ENCODE data around the gene COG8. TPM values are rescaled to one million over a fixed set of nuclear protein-coding genes. Genes with fewer than 3 reads are reported as not detected.

The COG8 gene
- total RNA-seq, 1 donor from 2014 or later = 57.3 TPM

DNA sequence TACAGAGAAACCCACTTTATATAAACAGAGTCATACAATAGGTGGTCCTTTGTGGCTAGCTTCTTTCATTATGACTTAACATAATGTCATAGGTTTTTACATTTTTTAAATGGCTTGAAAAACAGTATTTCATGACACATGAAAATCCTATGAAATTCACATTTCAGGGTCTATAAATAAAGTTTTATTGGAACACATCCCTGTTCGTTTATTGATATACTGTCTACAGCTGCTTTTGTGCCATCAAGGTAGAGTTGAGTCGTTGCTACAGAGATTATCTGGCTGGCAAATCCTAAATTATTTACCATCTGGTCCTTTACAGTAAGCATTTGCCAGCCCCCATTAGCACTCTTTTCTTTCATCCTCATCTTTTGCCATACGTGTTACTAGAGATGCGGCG is 25.9 kb downstream of the COG8 start:
- H3K27ac Mint-ChIP-seq = peak overlapping the region; percentile 73
- peak overlapping the region; percentile 79 for H3K4me3 Mint-ChIP-seq
- H3K9me3 Mint-ChIP-seq = no peaks in the 10 kb centered on the region
- TF ChIP-seq, protein P1, sequence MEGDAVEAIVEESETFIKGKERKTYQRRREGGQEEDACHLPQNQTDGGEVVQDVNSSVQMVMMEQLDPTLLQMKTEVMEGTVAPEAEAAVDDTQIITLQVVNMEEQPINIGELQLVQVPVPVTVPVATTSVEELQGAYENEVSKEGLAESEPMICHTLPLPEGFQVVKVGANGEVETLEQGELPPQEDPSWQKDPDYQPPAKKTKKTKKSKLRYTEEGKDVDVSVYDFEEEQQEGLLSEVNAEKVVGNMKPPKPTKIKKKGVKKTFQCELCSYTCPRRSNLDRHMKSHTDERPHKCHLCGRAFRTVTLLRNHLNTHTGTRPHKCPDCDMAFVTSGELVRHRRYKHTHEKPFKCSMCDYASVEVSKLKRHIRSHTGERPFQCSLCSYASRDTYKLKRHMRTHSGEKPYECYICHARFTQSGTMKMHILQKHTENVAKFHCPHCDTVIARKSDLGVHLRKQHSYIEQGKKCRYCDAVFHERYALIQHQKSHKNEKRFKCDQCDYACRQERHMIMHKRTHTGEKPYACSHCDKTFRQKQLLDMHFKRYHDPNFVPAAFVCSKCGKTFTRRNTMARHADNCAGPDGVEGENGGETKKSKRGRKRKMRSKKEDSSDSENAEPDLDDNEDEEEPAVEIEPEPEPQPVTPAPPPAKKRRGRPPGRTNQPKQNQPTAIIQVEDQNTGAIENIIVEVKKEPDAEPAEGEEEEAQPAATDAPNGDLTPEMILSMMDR (conservative IDR thresholded peaks at IDR 0.05) = no peak
- H3K4me1 Mint-ChIP-seq (ENCODE audit: unreplicated experiment) = peaks cover 19% of the 10 kb centered on the region
- peaks cover 3% of the 10 kb centered on the region for H3K36me3 Mint-ChIP-seq
- DNase-seq (ENCODE audit: extremely low spot score, unreplicated experiment) = no peak
- H3K27me3 Mint-ChIP-seq = no peaks in the 10 kb centered on the region

DNA sequence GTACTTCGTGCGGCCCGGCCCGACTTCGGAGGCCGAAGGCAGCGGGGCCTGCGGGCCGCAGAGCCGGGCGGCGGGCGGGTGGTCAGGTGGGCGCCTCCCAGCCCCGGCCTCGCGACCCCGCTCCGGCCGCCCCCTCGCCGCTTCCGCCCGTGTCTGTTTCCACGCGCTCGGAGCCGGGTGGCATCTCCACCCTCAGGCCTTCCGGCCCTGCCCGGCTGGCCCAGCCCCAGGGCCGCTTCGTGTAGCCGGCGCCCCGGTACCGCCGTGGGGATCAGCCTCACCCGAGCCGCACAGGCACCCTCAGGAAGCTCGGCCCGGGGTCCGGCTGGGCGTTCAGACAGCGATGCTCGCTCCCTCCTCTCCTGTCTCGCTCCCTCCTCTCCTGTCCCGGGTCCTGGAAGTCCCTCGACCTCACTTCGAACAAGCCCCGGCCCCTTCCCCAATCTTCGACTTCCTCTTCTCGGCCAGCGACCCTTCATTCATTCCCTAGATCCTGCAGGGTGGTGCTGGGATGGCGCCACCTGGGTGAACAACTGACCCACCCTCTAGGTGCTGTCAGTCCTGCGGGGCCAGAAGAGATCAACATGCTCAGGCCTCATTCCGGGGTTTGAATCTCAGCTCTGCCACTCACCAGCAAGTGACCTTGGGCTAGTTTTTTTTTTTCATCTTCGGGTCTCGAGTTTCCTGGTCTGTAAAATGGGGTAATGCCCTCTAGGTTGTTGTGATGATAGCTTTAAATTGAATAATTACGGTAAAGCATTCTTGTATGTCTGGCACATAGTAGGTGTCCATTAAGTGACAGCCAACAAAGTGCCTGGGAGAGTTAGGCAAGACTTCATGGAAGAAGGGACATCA is 27.6 kb downstream of the COG8 start:
- peaks cover 6% of the 10 kb centered on the region for H3K36me3 Mint-ChIP-seq
- no peak for DNase-seq (ENCODE audit: extremely low spot score, unreplicated experiment)
- H3K9me3 Mint-ChIP-seq = no peaks in the 10 kb centered on the region
- peak overlapping the region; percentile 98 for H3K4me3 Mint-ChIP-seq
- H3K4me1 Mint-ChIP-seq (ENCODE audit: unreplicated experiment) = peaks cover 19% of the 10 kb centered on the region
- peak overlapping the region; percentile 93 for H3K27ac Mint-ChIP-seq
- H3K27me3 Mint-ChIP-seq = no peaks in the 10 kb centered on the region
- TF ChIP-seq, protein P1 (conservative IDR thresholded peaks at IDR 0.05) = no peak

DNA sequence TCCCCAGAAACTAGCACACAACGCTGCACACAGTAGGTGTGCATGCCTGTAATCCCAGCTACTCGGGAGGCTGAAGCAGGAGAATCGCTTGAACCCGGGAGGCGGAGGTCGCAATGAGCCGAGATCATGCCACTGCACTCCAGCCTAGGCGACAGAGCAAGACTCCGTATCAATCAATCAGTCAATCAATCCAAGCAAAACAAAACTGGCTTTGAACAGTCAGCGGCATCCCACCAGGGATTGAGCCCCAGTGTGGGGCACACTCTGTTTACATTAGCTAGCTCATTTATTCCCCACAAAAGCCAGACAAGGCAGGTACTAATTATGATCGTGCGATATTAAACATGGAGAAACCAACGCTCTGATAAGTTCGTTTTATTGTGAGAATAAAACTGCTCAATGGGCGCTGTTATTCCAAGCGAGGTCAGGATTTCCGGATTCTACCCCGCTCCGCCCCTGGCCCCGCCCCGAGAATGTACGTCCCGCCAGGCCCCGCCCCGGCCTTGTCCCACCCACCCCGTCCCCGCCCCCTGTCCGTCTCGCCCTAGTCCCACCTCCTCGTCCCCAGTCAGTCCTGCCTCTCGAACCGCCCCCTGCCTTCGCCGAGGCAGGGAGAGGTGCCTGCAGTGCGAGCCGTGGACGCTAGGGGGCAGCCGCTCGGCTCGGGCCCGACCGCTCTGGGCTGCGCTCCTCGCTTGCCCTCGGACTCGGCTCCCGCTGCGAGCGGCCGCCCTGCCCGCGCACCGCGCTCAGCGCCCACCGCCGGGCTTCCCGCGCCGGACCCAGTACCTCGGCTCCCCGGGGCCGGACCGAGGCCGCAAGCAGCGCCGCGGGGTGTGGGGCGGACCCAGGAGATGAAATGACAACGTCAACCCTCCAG is 28.5 kb downstream of the COG8 start, which contains the start of gene VPS4A:
Gene VPS4A, plus strand, starts transcription at position 698 of the 880 bp plus-strand sequence. Its CDS starts 162 bp downstream, at position 860.
- DNase-seq (ENCODE audit: extremely low spot score, unreplicated experiment) = peak; percentile 98
- H3K36me3 Mint-ChIP-seq = peaks cover 6% of the 10 kb centered on the region
- H3K4me1 Mint-ChIP-seq (ENCODE audit: unreplicated experiment) = peaks cover 20% of the 10 kb centered on the region
- no peaks in the 10 kb centered on the region for H3K27me3 Mint-ChIP-seq
- no peaks in the 10 kb centered on the region for H3K9me3 Mint-ChIP-seq
- H3K27ac Mint-ChIP-seq = peak within 1 kb of the TSS; percentile 93
- H3K4me3 Mint-ChIP-seq = peak within 1 kb of the TSS; percentile 98
- TF ChIP-seq, protein P1 (conservative IDR thresholded peaks at IDR 0.05) = peak; percentile 89

DNA sequence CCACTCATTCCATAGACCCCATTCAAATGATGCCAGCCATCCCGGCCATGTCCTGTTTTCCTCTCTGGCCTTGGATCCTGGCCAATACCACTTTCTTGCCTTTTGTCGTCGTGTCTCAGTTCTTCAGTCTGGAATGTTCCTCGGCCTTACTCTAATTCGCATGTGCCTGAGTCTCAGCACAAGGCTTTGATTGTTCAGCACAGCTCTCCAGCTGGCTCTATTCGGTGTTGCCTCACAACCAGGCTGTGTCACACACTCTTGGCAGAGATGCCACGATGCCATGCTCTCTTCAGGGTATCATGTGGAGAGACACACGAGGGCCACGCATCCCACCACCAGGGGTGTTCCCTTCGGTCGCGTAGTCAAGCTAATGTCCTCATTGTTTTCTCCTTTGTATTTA is 30.0 kb downstream of the COG8 start:
- TF ChIP-seq, protein P1 (conservative IDR thresholded peaks at IDR 0.05) = no peak
- peaks cover 6% of the 10 kb centered on the region for H3K36me3 Mint-ChIP-seq
- H3K27ac Mint-ChIP-seq = no peak overlapping the region
- peak overlapping the region; percentile 23 for H3K4me3 Mint-ChIP-seq
- no peaks in the 10 kb centered on the region for H3K27me3 Mint-ChIP-seq
- peaks cover 24% of the 10 kb centered on the region for H3K4me1 Mint-ChIP-seq (ENCODE audit: unreplicated experiment)
- DNase-seq (ENCODE audit: extremely low spot score, unreplicated experiment) = no peak
- H3K9me3 Mint-ChIP-seq = no peaks in the 10 kb centered on the region

DNA sequence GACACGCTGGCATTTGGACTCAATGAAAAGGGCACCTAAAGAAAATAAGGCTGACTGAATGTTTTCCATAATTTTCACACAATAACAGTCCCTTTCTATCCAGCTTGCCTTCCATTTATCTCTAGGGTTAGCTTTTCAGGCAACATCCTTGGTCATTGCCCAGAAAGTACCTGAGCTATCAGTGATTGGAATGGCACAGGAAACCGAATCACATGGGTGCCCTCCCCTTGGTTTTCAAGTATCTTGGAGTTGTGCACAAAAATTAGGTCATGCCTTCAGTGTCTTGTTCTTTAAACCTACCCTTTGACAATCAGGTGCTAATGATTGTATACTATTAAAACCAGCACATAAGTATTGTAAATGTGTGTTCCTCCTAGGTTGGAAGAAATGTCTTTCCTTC is 31.5 kb downstream of the COG8 start:
- H3K36me3 Mint-ChIP-seq = peaks cover 3% of the 10 kb centered on the region
- no peak overlapping the region for H3K4me3 Mint-ChIP-seq
- TF ChIP-seq, protein P1 (conservative IDR thresholded peaks at IDR 0.05) = no peak
- H3K4me1 Mint-ChIP-seq (ENCODE audit: unreplicated experiment) = peaks cover 16% of the 10 kb centered on the region
- no peak overlapping the region for H3K27ac Mint-ChIP-seq
- H3K9me3 Mint-ChIP-seq = no peaks in the 10 kb centered on the region
- no peaks in the 10 kb centered on the region for H3K27me3 Mint-ChIP-seq
- DNase-seq (ENCODE audit: extremely low spot score, unreplicated experiment) = no peak

Measured in type B pancreatic cell (in vitro differentiated cells).